Suppressor macrophage (primary cell): Measurements from ENCODE around the gene RPL18A.

ENCODE experiments used
- DNase-seq, 4 experiments: peaks; one replicate each; pipeline ENCODE4 v3.0.0-alpha.2; 2020 to 2022
- total RNA-seq, 17 experiments: gene quantifications; one replicate each; lab custom pipeline; 2026; ENCODE audit warnings: mixed read lengths in 6 of 17, inconsistent platforms in 3 of 17; lab: John Stamatoyannopoulos, UW

Gene RPL18A
- 74.3 to 179 (median 114) reads per million in 17 experiments for total RNA-seq

GRCh38 chr19:17859533-17860330, at the start of gene RPL18A:
Gene RPL18A (plus strand): TSS chr19:17859910. CDS start chr19:17859957, 47 bp downstream.
- DNase-seq, result peak; percentile 99 to 100 (median 100)

- no peak for DNase-seq
These were observed 48.6 kb upstream of the RPL18A start for GRCh38 chr19:17811103-17811502.

DNA sequence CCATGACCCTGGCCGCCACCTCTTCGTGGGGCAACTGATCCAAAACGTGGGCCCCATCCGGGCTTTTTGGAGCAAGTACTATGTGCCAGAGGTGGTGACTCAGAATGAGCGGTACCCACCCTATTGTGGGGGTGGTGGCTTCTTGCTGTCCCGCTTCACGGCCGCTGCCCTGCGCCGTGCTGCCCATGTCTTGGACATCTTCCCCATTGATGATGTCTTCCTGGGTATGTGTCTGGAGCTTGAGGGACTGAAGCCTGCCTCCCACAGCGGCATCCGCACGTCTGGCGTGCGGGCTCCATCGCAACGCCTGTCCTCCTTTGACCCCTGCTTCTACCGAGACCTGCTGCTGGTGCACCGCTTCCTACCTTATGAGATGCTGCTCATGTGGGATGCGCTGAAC, 48.0 kb upstream of the RPL18A start:
- DNase-seq, result no peak

- DNase-seq, result no peak
These were observed 47.6 kb upstream of the RPL18A start for GRCh38 chr19:17812099-17812498.

DNA sequence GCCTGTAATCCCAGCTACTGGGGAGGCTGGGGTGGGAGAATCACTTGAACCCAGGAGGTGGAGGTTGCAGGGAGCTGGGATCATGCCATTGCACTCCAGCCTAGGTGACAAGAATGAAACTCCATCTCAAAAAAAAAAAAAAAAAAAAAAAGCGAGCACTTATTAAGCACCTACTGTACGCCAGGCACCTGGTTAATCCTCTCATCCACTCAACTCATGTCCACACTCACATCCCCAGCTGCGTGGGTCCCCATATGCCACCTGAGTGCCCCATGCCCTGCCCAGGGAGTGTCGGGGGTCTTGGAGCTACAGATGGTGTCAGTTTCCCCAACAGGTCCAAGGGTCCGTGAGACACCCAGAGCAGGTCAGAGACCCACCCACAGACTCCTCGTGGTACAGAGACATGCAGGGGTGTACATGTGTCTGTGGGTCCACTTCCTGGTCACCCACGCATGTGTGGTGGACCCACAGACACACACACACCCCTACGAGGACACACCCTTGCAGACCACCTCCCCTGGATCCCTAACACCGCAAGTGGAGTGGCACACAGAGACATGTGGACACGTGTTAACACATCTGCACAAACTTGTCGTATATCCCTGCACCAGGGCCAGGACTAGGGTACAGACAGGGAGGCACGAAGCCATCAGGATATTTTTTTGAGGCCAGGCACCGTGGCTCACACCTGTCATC, 41.9 kb upstream of the RPL18A start:
- no peak for DNase-seq

DNA sequence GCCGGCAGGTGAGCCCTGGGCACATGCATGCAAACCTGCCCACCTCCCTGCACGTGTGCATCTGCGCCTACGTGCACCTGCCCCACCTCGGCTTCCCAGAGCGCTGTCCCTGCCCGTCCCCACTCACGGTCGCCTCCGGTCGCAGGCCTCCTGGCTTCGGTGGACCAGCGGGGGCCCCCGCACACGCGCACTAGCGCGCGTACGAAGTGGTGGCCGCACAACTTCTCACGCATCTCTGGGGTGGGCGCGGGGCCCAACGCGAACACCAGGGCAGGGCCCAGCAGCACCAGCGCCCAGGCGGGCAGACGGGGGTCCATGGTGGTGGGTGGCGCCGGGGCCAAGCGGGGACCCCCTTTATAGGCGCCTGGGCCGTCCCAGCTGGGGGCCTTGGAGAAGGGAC, 38.5 kb upstream of the RPL18A start, which contains the start of gene INSL3:
INSL3 (minus strand) TSS at position 330 of the 400 bp plus-strand sequence; CDS start at position 317, 13 bp downstream.
- no peak for DNase-seq

DNA sequence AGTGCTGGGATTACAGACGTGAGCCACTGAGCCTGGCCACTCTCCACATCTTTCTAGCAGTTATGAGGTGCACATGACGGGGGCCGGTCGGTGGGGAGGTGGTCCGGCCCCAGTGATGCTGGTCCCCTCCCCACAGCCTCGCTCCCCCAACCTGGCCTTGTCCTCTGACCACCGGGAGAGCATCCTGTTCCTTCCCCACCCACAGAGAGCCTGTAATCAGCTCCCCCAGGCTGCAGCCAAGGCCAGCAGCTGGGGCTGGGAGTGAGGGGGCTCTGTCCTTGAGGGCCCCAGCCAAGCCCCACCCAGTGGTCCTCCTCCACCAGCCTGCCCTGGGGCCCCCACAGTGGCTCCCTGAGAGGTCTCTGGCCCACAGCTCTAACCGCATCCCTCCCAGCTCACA, 35.4 kb upstream of the RPL18A start:
- DNase-seq, result no peak

DNA sequence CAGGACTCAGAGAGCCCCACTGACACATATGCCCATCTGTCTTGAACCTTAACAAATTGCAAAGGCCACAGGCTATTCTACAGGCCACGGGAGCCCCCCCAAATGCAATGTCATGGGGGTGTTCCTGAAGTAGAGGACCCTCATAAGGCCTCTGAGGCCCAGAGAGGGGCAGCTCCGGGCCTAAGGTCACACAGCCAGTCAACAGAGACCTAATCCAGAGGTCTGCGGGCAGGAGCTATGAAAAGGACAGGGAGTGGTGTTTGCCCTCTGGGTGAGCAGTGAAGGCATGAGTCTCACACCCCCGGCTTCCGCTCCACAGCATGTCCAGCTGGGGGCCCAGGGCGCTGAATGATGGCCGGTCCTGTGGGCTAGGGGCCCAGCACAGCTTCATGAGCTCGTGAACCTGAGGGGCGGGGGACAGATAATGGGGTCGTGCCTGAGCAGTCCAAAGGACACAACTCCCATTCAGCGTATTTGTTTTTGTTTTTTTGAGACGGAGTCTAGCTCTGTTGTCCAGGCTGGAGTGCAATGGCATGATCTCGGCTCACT, 33.1 kb upstream of the RPL18A start:
- no peak for DNase-seq

DNA sequence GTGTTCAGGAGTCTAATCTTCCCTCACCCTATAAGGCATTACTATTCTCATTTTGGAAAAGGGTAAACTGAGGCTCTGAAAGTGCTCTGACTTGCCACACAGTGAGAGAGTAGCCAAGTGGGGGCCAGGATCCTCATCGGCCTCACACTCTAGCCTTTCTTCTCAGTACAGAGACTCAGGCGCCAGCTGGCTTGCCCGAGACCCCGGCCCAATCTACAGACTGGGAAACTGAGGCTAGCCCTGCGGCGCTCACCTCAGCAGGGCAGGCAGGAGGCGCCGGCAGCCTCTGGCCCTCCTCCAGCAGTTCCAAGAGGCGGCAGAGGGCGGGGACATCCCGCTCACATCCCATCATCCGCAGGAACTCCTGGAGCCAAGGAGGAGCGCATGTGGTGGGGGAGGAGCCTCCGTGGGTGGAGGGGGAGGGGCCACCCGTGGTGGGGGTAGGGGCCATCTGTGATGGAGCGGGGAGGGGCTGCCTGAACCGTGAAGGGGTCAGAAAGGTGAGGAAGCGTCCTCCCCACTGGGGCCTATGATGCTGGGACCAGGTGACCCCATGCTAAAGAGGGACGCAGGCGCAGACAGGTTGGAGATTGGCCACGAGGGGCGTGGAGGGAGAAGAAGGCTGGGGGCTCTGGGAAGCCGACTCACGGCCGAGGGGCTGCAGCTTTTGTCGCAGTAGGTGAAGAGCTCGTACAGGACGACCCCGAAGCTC, 29.7 kb upstream of the RPL18A start:
- DNase-seq, result no peak

GRCh38 chr19:17830567-17831418, 28.9 kb upstream of the RPL18A start:
- DNase-seq, result no peak

DNA sequence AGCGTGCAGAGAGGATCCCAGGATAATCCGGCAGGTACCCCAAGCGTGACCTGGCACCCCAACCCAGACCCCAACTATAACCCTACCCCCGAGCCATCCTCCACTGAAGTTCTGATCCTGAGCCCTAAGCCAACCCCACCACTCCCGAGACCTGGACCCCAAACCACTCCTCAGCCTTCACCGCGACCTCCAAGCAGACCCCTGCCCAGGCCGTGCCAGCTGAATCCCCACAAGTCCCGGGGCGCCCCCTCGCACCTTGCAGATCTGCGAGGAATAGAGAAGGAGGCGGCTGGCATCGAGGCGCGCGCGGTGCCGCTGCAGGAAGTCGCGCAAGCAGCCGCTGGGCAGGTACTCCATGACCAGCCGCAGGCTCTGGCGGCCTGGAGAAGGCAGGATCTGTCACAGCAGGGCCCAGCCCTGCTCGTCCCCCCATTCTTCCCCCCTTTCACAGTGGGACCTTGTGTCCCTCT, 28.3 kb upstream of the RPL18A start:
- DNase-seq, result no peak

GRCh38 chr19:17832443-17833208, 27.1 kb upstream of the RPL18A start:
- DNase-seq, result no peak

DNA sequence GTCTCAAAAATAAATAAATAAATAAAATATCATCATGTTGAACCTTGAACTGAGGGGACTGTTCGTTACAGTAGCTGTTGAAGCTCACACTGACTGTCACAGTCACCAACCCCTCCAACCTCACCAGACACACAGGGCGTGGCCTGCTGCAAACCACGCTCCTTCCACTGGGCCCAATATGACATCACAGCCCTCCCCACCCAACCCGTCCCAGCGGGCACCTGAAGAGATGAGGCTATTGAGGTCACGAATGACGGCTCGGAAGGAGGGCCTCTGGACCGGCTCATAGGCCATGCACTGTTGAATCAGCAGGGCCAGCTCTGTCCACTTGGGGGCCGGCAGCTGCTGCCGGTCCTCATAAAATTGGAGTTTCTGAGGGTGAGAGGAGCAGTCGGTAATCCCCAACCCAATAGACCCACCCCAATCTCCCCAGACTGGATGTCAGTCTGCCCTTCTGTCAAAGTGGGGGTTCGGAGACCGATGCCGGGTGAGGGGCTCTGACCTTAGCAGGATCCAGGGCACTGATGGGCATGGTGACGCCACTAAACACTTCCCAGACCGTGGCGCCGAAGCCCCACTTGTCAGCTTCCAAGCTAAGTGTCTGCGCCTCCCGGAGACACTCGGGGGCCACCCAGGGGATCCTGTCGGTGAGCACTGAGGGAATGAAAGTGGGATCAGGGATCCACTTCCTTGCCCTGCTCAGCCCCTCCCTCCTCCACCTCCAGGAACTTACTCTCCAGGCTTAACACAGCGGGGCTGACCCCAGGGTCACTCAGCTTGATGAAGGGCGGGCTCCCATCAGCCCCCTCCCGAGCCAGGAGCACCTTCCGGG, 25.1 kb upstream of the RPL18A start:
- no peak for DNase-seq

DNA sequence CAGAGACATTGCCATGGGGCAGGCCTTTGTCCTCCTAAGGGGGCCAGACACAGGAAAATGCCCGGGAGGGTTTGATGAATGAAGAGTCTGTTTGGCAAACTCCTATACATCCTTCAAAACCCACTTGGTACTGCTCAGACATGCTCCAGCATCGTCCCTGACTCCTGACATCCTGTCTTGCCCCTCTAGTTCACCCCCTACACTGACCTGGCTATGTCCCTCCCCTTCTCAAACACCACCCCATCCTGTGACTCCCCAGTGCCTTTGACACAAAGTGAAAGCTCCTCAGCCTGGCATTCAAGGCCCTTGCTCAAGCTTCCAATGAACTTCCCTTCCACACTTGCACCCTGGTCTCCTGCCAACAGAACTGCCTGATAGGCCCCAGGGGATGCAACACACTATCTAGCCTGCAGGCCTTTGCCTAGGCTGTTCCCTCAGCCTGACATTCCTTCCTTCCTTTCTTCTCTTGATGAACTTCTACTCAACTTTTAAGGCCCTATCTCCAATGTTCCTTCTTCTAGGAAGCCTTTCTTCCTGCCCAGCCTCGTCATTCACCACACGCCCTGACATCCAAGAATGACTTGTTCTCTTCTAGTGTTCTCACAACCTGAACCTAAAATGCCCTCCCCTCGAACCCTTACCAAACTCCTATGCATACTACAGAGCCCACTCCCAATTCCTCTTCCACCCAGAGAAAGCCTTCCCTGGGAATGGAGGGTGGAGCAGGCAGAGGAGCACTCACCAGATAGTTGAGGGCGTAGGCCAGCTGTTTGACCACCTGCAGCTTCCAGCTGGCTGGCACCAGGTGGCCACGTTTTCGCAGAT, 24.3 kb upstream of the RPL18A start:
- no peak for DNase-seq

DNA sequence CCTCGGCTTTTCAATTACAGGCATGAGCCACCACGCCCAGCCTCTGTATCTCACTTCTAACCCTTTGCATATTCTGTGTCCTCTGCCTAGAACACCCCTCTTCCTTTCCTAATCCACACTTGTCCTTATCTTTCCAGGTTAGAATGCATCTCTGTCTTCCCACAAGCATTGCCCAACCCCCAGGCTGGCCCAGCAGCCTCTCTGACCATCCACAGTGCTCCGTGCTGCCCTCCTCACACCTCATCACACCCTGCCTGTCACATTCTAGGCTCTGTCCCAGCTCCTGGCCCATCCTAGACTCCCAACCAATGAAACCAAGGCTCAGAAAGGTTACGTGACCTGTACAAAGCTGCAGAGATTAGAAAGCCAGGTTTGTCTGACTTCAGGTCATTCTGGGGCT, 23.2 kb upstream of the RPL18A start:
- DNase-seq, result no peak

GRCh38 chr19:17837972-17838371, 21.7 kb upstream of the RPL18A start:
- peak in 2 of 4 experiments; percentile 31 to 35 for DNase-seq

DNA sequence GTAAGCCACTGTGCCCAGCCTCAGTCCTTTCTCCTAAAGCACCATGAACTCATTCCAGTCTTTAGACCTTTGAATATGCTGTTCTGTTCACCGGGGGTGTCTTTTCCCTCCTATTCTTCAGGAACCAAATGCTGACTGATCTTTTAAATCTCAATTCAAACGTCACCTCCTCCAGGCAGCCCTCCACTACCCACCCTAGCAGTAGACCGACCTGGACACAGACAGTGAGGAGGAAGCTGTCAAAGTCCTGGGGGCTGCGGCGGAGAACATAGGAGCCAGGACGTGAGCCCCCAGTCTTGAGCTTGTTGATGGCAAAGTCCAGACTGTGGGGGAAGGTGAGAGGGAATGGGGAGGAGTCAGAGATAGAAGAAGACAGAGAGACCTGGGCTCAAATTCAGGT, 19.7 kb upstream of the RPL18A start:
- DNase-seq, result no peak

GRCh38 chr19:17841371-17841809, 18.3 kb upstream of the RPL18A start:
- DNase-seq, result no peak
